CD4-positive, alpha-beta T cell treated with Interleukin-12 subunit alpha and Interleukin-12 subunit beta, for 1 hour (primary cell): ENCODE data around the gene LRP1B.
"Not testable (repeated sequence)": the region's sequence is repeated elsewhere in the genome, so short reads cannot be mapped to it uniquely, and the experiment has no call there.

Source experiments
- DNase-seq: peaks from one replicate; pipeline ENCODE4 v3.0.0-alpha.2; 2020

Gene LRP1B

DNA sequence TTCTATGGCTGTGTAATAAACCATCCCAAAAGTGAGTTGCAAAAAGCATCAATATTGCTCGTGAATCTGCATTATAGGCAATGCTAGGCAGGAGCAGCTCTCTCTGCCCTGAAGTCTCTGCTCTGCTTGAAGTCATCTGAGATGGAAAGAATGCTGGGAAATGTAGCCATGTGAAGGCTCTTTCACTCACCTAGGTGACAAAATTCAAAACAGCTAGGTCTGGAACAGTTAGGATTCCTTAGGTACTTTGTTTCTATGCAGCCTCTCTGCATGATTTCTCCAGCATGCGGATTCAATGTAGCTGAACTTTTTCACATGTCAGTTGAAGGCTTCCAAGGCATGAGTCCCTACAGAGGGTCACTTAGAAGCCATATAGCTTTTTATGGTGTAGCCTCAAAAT, 1383.7 kb downstream of the LRP1B start:
- DNase-seq: no peak

DNA sequence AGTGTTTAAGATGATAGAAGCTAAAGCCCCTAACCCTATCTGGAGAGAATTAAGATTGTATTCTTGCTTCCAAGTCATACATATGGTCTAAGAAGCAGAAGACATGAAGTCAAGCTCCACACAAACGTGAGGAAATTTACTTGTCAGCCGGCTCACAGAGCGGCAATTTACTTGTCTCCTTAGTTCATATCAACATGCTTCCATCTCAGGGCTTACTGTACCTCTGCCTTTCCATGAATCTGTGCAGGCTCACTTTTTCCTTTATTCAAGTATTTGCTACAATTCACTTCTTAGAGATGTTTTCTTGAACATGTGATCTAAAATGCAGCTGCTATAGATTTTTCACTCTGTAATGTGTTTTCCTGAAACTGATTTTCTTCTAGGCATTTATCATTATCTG, 1386.4 kb downstream of the LRP1B start:
- no peak for DNase-seq

DNA sequence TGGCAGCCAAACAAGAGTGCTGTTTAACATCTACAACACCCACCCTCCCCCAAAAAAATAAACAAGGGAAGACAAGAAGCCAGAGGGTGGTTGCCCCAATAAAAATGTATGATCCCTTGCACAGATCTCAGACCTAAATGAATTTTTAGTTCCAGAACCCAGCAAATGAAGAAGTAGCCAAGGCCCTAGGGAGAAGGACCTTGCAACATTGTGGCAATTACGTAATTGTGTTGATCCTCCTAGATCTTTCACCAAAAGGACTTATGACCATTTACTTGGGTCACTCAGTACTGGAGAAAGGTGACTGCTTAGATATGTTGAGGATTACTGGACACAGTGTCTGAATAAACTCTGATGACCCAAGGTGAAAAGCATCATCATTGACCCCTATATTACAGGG, 1393.8 kb downstream of the LRP1B start:
- DNase-seq: no peak

DNA sequence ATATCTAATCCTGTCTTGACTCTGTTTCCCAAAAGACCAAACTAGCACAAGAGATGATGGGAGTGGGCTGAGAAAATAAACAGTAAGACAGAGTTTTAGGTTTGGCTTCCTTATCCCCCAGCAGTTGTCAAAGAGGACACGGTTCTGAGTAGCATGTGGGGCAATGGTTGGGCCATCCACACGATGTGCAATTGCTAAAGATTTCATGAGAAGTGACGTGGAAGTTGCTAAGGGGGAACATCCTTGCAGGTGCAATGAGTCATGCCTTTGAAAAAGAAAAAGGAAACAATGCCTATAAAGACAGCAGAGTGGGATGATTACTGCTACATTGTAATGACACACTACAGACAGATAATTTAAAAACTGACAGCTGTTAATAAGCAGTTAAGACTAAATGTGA, 1395.8 kb downstream of the LRP1B start:
- no peak for DNase-seq

DNA sequence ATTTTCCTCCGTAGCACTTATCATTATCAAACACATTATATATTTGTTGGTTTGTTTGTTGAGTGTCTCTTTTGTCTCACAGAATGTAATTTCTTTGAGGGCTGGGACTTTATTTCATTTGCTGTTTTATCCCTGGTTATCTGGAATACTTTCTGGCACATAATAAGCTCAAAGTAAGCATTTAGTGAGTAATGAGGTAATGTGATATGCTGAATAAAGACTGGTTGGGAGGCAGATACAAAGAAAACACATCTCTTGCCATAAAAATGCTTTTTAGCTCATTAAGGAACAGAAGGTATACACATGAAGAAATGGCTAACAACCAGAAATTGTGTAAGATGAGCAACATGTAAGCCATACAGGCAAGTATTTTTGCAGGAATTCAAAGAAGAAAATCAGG, 1411.8 kb downstream of the LRP1B start:
- no peak for DNase-seq

DNA sequence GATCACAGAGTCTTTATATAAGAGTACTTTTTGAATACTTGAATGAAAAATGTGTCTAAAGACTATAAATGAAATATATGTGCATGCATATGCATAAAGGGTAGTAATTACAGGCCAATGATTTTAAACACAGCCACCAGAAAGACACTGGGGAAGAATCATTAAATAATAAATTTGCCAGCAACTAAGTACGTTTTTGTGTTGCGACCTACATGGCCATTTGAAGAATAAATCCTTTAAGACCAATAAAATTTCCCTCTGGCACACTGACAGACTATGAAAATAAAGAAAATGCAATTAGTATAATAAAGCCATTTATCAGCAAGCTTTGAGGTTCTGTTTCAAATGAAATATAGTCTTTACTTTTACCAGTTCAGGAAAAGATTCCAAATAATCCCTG, 1413.3 kb downstream of the LRP1B start:
- no peak for DNase-seq

DNA sequence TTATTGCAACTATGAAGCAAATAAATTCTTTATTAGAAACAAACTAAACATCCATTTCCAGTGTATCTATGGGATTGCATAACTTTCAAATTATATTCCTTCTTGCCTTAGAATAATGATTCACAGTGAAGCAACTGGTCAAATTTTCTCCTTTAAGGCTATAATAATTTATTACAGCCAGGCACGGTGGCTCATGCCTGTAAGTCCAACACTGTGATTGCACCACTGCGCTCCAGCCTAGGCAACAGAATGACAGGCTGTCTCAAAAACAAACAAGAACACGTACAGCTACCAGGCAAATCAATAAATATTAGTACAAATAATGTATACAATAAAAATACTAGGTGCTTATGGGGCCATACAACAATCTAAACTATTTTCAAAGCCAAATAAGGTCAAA, 1416.2 kb downstream of the LRP1B start:
- no peak for DNase-seq

DNA sequence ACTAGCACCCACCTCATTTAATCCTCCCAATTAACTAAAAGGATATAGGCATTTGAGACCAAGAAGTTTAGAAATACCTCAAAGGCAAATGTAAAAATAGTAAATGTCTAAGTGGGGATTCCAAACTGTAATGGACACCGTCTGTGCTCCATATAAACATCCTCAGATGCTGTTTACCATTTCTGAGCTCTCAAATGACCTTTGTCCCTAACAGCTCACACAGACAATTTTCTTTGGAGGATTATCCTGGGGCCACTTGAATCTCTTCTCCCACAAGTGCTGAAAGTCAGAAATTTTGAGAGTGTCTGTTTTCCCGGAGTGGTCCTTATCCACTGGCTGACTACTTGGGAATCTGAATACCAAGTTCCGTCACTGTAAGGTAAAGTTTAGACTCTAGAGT, 1418.9 kb downstream of the LRP1B start:
- no peak for DNase-seq

DNA sequence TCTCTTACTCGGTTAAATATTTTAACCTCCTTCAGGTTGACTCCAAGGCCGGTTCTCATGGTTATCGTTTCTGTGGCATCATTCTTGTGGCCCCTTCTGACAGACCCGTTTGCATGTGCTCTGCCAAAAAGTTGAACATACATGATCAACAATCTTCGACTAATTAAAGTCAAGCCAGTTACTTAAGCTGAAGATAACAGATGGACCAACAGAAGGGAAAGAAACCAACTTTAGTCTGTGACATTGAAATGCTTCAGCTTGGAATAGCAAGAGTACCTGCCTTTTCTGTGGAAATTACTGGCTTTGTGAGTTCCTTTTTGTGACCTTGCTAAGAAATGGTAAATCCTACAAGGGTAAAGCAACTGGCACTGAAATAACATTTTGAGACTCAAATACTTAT, 1429.1 kb downstream of the LRP1B start:
- no peak for DNase-seq

DNA sequence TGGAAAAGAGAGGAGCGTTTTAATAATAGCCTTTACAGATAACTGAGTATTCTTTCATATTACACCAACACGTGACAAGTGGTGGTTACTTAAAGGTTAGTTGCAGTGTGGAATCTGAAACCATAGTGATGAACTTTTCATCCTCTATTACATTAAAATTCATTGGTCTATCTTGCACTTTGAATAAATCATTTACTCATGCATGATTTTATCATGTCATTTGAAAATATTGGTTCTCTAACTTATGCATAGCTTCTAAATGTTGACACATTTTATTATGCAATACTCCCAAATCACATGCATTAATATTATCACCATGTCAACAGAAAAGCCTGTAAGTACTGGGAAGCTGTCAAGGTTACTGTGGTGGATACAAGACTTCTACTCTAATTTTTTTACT, 1432.2 kb downstream of the LRP1B start:
- DNase-seq: no peak

DNA sequence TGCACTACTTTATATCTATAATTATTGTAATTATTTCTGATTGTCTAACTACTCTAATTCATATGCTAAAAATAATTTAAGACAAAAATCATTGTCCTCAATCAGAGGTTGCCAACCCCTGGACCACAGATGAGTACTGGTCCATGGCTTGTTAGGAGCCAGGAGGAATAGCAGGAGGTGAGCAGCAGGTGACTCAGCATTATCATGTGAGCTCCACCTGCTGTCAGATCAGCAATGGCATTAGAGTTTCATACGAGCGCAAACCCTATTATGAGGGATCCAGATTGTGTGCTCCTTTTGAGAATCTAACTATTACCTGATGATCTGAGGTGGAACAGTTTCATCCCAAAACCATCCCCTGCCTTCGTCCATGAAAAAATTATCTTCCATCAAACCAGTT, 1434.4 kb downstream of the LRP1B start:
- no peak for DNase-seq

DNA sequence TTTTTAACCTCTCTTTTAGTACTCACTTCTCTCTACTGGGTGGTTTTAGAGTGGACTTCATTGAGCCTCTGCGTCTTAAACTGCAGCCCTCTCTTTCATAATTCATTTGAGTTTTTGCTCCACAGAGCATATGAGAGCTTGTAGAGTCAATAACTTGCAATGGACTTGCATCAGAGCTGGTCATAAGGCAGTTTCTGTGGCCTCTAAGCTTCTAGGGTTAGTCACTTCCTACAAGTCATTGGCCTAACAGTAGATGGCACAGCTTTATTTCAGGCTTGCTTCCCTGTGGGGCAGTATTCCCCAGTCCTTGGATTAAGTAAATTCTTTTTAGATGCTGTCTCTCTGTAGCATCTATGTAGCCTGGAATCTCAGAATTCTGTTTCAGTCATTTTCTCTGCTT, 1435.7 kb downstream of the LRP1B start:
- DNase-seq: no peak

DNA sequence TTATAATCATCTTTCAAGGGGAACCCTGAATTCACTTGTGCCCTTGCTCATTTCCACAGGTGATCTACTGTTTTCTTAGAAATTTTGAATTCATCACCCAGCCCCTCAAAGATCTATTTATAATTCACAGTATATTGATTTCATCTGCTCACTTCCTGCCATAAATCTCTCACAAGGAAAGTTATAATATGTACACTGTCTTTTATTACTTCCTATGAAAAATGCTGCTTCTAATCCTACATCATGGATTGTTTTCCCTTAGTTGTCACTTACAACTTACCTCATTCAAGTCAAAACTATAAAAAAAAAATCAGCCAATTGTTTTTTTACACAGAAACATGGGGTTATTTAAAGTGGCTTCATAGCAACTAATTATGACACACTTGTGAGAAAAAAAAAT, 1443.0 kb downstream of the LRP1B start:
- DNase-seq: no peak

DNA sequence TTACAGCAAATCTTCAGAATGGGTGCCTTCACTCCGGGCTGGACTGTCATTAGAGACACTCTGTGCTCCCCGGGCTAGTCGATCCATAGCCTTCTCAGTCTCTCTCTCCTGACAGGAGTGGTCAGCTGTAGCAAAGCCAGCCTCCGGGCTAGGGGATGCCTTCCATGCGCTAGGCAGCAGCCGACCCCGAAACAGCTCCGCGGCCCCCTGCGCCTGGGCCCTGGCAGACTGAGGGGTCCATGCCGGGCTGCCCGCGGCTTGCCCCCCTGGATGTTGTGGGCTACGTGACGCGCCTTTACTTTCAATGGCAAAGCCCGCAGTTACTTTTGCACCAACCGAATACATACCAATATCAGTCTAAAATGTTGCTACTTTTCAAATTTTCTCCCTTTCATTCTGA, 1447.2 kb downstream of the LRP1B start:
- DNase-seq: no peak

DNA sequence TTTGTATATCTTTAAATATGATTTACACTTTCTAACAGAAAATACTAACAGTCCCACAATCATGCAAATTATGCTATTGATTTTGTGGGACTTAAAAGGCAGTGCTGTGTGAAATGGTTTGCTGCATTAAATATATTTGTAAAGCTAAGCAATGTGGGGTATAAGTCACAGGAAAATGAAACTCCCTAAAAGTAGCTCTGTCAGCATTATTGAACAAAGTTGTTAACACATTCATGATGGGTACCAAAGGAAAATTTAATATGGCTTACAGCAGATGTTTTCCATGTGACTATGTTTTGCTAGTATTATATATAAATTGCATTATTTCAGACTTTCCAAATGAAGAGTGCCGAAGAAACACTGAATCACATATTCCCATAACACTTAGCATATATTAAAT, 1450.0 kb downstream of the LRP1B start:
- no peak for DNase-seq

DNA sequence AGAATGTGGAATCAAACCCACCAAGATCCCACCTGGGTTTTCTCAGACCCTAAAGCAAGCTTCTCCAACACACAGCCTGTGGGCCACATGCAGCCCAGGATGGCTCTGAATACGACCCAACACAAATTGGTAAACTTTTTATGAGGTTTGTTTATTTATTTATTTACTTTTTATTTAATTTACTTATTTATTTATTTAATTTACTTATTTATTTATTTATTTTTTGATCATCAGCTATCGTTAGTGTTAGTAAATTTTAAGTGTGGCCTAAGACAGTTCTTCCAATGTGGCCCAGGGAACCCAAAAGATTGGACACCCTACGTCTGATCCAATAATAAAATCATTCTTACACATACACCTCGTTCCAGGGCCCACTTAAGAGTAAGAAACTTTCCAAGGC, 1451.1 kb downstream of the LRP1B start:
- DNase-seq: no peak

DNA sequence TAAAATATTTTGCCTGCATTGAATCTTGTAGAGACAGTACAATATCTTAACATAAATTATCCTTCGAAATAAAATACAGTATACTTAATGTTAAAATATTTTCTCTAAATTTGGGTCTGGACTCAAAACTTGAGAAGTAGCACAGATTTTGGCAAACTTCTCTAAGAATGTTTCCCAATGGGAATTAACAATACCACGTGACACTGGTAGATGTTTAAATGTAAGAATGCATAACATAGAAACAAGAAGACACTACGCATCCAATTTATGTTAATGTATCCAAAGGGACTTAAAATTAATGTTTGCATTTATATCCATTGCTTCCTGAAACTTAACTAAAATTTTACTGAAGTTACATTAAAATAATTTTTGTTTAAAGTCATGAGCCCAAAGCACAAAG, 1460.9 kb downstream of the LRP1B start:
- DNase-seq: no peak

DNA sequence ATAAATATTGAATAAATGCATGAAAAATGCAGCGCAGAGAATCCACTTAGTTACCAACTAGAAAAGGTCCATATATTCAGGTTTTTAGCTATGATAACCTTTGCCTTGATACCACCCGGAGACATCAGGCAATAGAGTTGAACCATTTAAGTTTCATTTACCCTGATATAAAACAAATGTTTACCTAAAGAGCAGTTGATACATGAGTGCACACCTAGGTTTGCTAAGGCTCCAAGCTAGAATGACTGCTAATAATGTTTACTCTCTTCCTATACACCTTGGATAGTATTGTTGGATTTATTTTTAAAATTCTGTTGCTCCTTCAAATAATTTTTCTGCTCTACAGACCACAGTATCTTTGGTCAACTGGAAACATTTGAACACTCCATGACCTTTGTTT, 1463.6 kb downstream of the LRP1B start:
- DNase-seq: no peak

DNA sequence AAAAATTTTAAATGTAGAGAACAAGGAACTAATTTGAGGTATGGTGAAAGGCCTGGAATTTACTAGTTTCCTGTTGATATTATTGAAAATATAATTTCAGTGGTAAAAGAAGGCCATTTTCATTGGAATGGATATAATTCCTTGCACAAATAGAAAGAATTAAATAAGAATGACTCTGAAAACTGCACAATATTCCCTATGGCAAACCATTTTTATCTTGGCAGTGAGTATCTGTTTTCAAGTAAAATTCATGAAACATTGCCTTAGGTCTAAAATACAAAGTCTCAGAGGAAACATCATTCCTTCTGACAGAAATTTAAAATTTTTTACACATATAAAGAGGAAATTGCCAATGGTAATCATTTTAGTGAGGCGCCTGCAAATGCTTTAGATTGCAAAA, 1468.3 kb downstream of the LRP1B start:
- DNase-seq: no peak

DNA sequence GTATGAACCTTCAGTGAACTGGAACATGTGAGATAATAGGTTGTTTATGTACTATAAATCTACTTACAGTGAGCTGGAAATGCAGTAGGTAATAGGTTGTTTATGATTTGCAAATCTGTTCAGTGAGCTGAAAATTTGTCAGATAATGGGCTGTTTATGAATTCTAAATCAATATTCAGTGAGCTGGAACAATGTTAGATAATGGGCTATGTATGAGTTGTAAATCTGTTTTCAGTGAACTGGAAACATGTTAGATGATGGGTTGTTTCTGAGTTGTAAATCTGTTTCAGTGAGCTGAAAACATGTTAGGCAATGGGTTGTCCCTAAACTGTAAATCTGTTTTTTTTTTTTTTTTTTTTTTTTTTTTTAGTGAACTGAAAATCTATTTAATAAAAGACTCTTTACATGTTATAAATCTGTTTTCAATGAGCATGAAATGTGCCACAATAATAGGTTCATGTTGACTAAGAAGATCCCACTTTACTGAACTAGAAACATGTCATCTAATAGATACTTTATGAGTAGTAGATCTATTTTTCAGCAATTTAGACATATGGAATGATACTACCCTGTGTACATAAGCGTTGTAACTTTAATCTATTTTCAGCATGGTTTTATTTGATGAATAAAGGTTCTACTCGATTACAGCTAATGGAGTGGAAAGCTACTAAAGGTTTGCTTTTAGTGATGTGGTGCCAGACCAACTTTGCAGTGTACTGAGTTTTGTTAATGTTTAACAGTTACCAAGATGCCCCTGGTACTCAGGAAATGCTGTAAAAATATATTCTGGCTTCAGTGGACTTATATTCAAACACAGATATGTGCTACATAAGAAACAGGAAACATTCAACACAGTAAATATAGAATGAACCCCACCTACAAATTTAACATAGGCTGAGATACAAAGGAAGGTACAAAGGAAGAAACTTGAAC, 1471.8 kb downstream of the LRP1B start:
- no peak for DNase-seq

DNA sequence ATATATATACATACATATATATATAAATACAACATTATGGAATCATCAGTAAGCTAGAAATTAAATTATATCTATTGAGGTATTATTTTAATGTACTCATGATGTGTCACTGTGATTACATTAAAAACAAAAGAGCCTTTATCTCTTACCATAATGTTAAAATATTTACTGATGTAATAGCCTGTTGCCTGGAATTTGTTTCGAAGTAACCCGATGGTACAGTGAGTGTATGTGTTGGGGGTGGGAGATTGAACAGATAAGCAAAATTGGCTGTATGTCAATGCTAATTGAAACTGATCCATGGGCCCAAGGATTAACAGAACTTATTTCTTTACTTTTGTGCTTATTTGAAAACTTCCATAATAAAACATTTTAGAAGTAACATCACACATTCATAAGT, 1473.2 kb downstream of the LRP1B start:
- DNase-seq: no peak

DNA sequence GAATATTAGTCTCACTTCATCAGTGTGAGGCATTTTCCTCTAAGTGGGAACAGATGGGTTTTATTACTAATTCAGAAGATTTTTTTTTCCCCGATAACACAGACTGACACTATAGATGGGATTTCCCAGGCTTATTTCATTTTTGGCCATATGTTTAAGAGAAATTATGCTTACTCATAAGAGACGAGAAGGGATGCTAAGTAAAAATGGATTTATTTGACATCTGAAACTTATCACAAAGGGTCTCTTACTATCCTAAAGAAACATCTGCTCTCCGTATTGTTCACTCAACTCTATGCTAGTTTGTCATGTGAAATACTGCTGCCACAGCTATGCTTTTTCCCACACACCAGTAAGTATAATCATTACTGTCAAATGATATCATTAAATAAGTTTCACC, 1476.3 kb downstream of the LRP1B start:
- no peak for DNase-seq

DNA sequence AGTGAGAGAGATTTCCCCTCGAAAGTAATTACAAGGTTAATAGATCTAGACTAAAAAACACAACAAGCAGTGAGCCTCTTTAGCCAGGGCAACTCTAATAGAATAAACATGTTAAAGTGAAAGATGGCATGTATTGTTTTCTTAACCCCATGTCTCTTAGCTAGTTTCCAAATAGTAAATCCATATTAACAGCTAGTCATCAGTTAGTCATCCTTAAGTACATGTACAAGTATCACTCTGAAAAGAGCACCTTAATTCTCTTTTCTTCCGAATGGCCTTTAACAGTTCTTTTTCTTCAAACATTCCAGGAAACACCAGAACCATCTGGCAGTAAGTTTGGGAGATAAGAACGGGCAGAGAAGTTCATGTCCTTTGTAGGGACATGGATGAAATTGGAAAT, 1480.0 kb downstream of the LRP1B start:
- DNase-seq: no peak

DNA sequence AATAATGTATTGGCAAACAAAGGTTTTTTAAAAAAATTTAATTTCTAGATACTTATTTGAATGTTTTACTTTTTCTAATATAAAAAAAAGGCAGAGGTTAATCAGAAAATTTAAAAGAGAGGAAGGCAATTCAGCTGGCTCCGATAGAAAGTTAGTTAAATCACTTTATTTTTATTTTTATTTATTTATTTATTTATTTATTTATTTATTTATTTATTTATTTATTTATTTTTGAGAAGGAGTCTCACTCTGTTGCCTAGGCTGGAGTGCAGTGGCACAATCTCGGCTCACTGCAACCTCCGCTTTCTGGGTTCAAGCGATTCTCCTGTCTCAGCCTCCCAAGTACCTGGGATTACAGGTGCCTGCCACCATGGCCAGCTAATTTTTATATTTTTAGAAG, 1480.7 kb downstream of the LRP1B start:
- DNase-seq: not testable (repeated sequence)

DNA sequence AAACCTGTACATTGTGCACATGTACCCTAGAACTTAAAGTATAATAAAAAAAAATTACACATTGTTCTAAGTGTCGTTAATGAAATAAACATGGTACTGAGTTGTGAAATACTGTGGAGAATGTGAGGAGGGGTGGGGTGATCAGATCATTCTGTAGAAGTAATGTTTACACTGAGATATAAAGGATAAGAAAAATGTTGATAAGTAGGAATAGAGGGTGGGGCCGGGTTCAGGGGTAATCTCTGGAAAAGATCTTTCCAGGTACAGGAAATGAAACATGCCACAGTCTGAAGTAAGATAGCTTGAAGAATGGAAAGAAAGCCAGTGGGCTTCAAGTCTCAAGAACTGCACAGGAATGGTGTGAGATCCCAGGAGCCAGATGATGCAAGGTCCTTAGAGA, 1482.4 kb downstream of the LRP1B start:
- DNase-seq: no peak
